HepG2 (cell line): ENCODE measurements around the gene PPP1R1B. TPM values are rescaled to one million over a fixed set of nuclear protein-coding genes. Genes with fewer than 3 reads are reported as not detected.

ENCODE experiments used
- ATAC-seq: fragments of 200-7000 bp; cut with Tn5 transposase; 3 replicates; pipeline ENCODE4 v1.9.1; 2020; ENCODE audit warnings: mild to moderate bottlenecking, moderate library complexity
- BruUV-seq: library from RNA; stranded (reverse); fragments of 400-500 nt; replicated peaks from 2 replicates; lab custom pipeline; 2021; lab: Mats Ljungman, UMichigan
- CTCF ChIA-PET: fragments of 300-600 bp; formaldehyde crosslinking; extraction: SDS; loops from one replicate; lab custom pipeline; 2021; ENCODE audit warnings: low total read pairs, inconsistent platforms, low intra/inter-chr PET ratio; lab: Yijun Ruan, JAX
- POLR2A ChIA-PET: fragments of 350-600 bp; sonication (Branson Sonifier 250); formaldehyde crosslinking; loops from one replicate; lab custom pipeline; 2020; ENCODE audit warnings: antibody characterized with exemption, inconsistent platforms; lab: Yijun Ruan, JAX
- DNase-seq: peaks from one replicate; pipeline ENCODE4 v3.0.0-alpha.2; 2015; ENCODE audit warnings: low spot score
- FAIRE-seq: peaks from 3 replicates; lab custom pipeline; 2011; peaks lifted over from hg19 to GRCh38; lab: Jason Lieb, UNC
- H2AFZ ChIP-seq: one replicate; pipeline ENCODE4 v1.6.1; 2011; ENCODE audit warnings: low read length, inconsistent platforms
- H3K27ac ChIP-seq: fragments of 300-600 bp; 3 replicates; pipeline ENCODE4 v1.8.0; 2011; ENCODE audit warnings: mixed run types, mild to moderate bottlenecking, mixed read lengths, low read length, inconsistent platforms; ENCODE audit not compliant: insufficient read depth; ENCODE audit errors: extremely low read length
- H3K27me3 ChIP-seq, 2 experiments: fragments of 200-600 bp in 1 of 2; 2 replicates in 1 of 2; 3 replicates in 1 of 2; pipeline versions ENCODE4 v1.6.0 to v1.8.0; 2011; ENCODE audit warnings: low read length in 2 of 2, mild to moderate bottlenecking in 2 of 2, moderate library complexity in 2 of 2, inconsistent platforms in 1 of 2; ENCODE audit not compliant: insufficient read depth in 2 of 2, control insufficient read depth in 1 of 2
- H3K36me3 ChIP-seq, 2 experiments: fragments of 200-600 bp in 1 of 2; replicated peaks in 1 of 2; 2 replicates in 1 of 2; 3 replicates in 1 of 2; pipeline versions ENCODE4 v1.5.1 to v1.8.0; 2011; ENCODE audit warnings: low read length in 2 of 2, inconsistent platforms in 1 of 2; ENCODE audit not compliant: insufficient read depth in 2 of 2, control insufficient read depth in 1 of 2
- H3K4me1 ChIP-seq: 2 replicates; pipeline ENCODE4 v1.5.1; 2012; ENCODE audit warnings: low read length, inconsistent platforms; ENCODE audit not compliant: insufficient read depth
- H3K4me2 ChIP-seq: 2 replicates; pipeline ENCODE4 v1.6.0; 2011; ENCODE audit warnings: low read depth, low read length, inconsistent platforms
- H3K4me3 ChIP-seq, 3 experiments: fragments of 200-600 bp in 1 of 3; sonication (generic), shearing (Covaris generic) in 1 of 3; replicated peaks in 1 of 3; 2 replicates each; pipeline ENCODE4 v1.5.1; 2011 to 2016; ENCODE audit warnings: low read length in 3 of 3, inconsistent platforms in 2 of 3, low read depth in 2 of 3, mild to moderate bottlenecking in 2 of 3, control low read depth in 1 of 3, mixed read lengths in 1 of 3; ENCODE audit not compliant: insufficient read depth in 1 of 3
- H3K79me2 ChIP-seq: one replicate; pipeline ENCODE4 v1.6.1; 2011; ENCODE audit warnings: low read length, inconsistent platforms; ENCODE audit not compliant: insufficient read depth
- H3K9ac ChIP-seq: 2 replicates; pipeline ENCODE4 v1.6.0; 2011; ENCODE audit warnings: mild to moderate bottlenecking, low read depth, low read length, inconsistent platforms; ENCODE audit not compliant: insufficient read depth
- H3K9me3 ChIP-seq: 2 replicates; pipeline ENCODE4 v1.5.1; 2012; ENCODE audit warnings: mild to moderate bottlenecking, low read length
- H4K20me1 ChIP-seq: 2 replicates; pipeline ENCODE4 v1.6.0; 2011; ENCODE audit warnings: inconsistent platforms, mild to moderate bottlenecking, low read length, moderate library complexity; ENCODE audit not compliant: insufficient read depth
- CREB1 ChIP-seq, 2 experiments: fragments of 450-650 bp in 1 of 2; IDR thresholded peaks; 2 replicates each; pipeline ENCODE4 v1.6.1; 2016 to 2017; ENCODE audit warnings: control low read depth in 1 of 2, mild to moderate bottlenecking in 1 of 2, missing compliant biosample characterization in 1 of 2, missing genetic modification characterization in 1 of 2
- EZH2 ChIP-seq: conservative IDR thresholded peaks from 2 replicates; pipeline ENCODE4 v1.6.1; 2012; ENCODE audit warnings: mild to moderate bottlenecking, low read depth, low read length, moderate library complexity
- FOXK1 ChIP-seq: sonication (generic); formaldehyde crosslinking; IDR thresholded peaks from 2 replicates; pipeline ENCODE4 v1.4.0; 2020; ENCODE audit warnings: low read depth, missing genetic modification reagents, borderline replicate concordance
- GLMP ChIP-seq: sonication (generic); formaldehyde crosslinking; IDR thresholded peaks from 2 replicates; pipeline ENCODE4 v1.9.0; 2021; ENCODE audit warnings: missing genetic modification reagents, mild to moderate bottlenecking, borderline replicate concordance
- GPN1 ChIP-seq: sonication (generic); formaldehyde crosslinking; IDR thresholded peaks from 2 replicates; pipeline ENCODE4 v1.5.1; 2020; ENCODE audit warnings: missing genetic modification reagents, borderline replicate concordance
- HES4 ChIP-seq: sonication (generic); formaldehyde crosslinking; IDR thresholded peaks from 2 replicates; pipeline ENCODE4 v1.9.0; 2021; ENCODE audit warnings: mild to moderate bottlenecking, missing genetic modification reagents, borderline replicate concordance
- HNRNPK ChIP-seq: fragments of 200-400 bp; formaldehyde crosslinking; IDR thresholded peaks from 2 replicates; pipeline ENCODE4 v1.6.1; 2018; ENCODE audit warnings: low read length, low read depth, moderate library complexity, mild to moderate bottlenecking; ENCODE audit not compliant: poor library complexity, severe bottlenecking
- KDM2A ChIP-seq: sonication (generic); formaldehyde crosslinking; IDR thresholded peaks from 2 replicates; pipeline ENCODE4 v1.4.0; 2020; ENCODE audit warnings: low read depth, missing genetic modification reagents, borderline replicate concordance
- MEIS2 ChIP-seq: sonication (generic); formaldehyde crosslinking; IDR thresholded peaks from 2 replicates; pipeline ENCODE4 v1.9.0; 2021; ENCODE audit warnings: mild to moderate bottlenecking, missing genetic modification reagents
- PATZ1 ChIP-seq: sonication (generic); formaldehyde crosslinking; IDR thresholded peaks from 2 replicates; pipeline ENCODE4 v1.4.0; 2020; ENCODE audit warnings: missing genetic modification reagents
- RBM39 ChIP-seq: fragments of 200-400 bp; formaldehyde crosslinking; IDR thresholded peaks from one replicate; pipeline ENCODE4 v1.6.1; 2018; ENCODE audit warnings: antibody characterized with exemption, mild to moderate bottlenecking, low read depth, low read length; ENCODE audit not compliant: poor library complexity, severe bottlenecking
- ZNF160 ChIP-seq: sonication (generic); formaldehyde crosslinking; IDR thresholded peaks from 2 replicates; pipeline ENCODE4 v1.8.0; 2022; ENCODE audit warnings: mild to moderate bottlenecking, inconsistent platforms, missing genetic modification reagents
- WGBS: methylation state at CpG from one replicate; pipeline ENCODE4 v1.1.6; 2017; ENCODE audit warnings: low lambda C conversion rate; 5-methylcytosine and 5-hydroxymethylcytosine counted together
- in situ Hi-C: cut with HindIII; loops from 2 replicates; pipeline ENCODE4 v1.10.0; 2017; ENCODE audit warnings: low pct_unique_long_range_greater_than_20kb; ENCODE audit not compliant: extremely low pct_ligation_motif_present
- intact Hi-C: fragments of 100-400 bp; cut with micrococcal nuclease; formaldehyde crosslinking; loops from one replicate; pipeline ENCODE4 v1.10.0; 2022; ENCODE audit not compliant: unreplicated experiment
- polyA plus RNA-seq, 8 experiments: library from polyadenylated mRNA; depleted of rRNA in 3 of 8; stranded (reverse) in 7 of 8; unstranded in 1 of 8; fragments of >200 nt; fragmentation: Illumina TruSeq in 4 of 8; extraction: Trizol in 4 of 8; gene quantifications; 2 replicates each; pipeline versions ENCODE4 v1.2.1 to v1.2.3, GENCODE V29; 2011 to 2016; ENCODE audit warnings: low read depth in 4 of 8, missing spikeins in 1 of 8, mixed read lengths in 1 of 8; ENCODE audit not compliant: insufficient read depth in 1 of 8
- total RNA-seq, 5 experiments: library from RNA; depleted of rRNA; stranded (reverse); fragments of >200 nt; fragmentation: Illumina TruSeq; extraction: Trizol; gene quantifications; 2 replicates each; pipeline ENCODE4 v1.2.3, GENCODE V29; 2016; ENCODE audit warnings: low read depth in 1 of 5
- TF ChIP-seq, protein P1 (sequence below): sonication (generic); formaldehyde crosslinking; IDR thresholded peaks from 2 replicates; pipeline ENCODE4 v1.5.0; 2020; ENCODE audit warnings: missing genetic modification reagents
- TF ChIP-seq, protein P2 (sequence below): sonication (generic); formaldehyde crosslinking; IDR thresholded peaks from 2 replicates; pipeline ENCODE4 v1.5.0; 2020; ENCODE audit warnings: mild to moderate bottlenecking, missing genetic modification reagents, moderate library complexity

The PPP1R1B gene
- total and polyA plus RNA-seq, 2 of the 13 experiments (the other 11 are each of a cell fraction or from before 2014, with no cell fraction given): 0.08 TPM; not detected in 1

- no peak overlapping the region for H2AFZ ChIP-seq
- no TSS peak for BruUV-seq
- H4K20me1 ChIP-seq: no peaks in the 10 kb centered on the region
- in situ Hi-C loops: no loop called here
- FAIRE-seq (no peak), DNase-seq (no peak), ATAC-seq (peak; percentile 14)
- peak overlapping the region; percentile 81 for H3K4me2 ChIP-seq
- H3K9ac ChIP-seq: no peak overlapping the region
- H3K79me2 ChIP-seq: no peaks in the 10 kb centered on the region
- no peak overlapping the region for H3K27ac ChIP-seq
- H3K27me3 ChIP-seq: peaks cover 11 to 51% of the 10 kb centered on the region in 2 experiments
- H3K36me3 ChIP-seq: no peaks in the 10 kb centered on the region; a peak in 1 of 5 replicates
- intact Hi-C loops: no loop called here
- H3K4me3 ChIP-seq: peak overlapping the region; percentile 24 to 66 (median 46); a peak in 4 of 6 replicates
- 15% methylated on average over 17 of the region's 49 CpGs for WGBS
- no peaks in the 10 kb centered on the region for H3K9me3 ChIP-seq
- TF ChIP-seq, protein P1, sequence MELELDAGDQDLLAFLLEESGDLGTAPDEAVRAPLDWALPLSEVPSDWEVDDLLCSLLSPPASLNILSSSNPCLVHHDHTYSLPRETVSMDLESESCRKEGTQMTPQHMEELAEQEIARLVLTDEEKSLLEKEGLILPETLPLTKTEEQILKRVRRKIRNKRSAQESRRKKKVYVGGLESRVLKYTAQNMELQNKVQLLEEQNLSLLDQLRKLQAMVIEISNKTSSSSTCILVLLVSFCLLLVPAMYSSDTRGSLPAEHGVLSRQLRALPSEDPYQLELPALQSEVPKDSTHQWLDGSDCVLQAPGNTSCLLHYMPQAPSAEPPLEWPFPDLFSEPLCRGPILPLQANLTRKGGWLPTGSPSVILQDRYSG (CRISPR knock-in tag): no peak
- TF ChIP-seq HNRNPK (peak; percentile 47), GPN1 (0 out of 2 replicates have a peak, but pooled peaks have one; percentile 14), EZH2 (peak; percentile 90), MEIS2 (CRISPR knock-in tag) (0 out of 2 replicates have a peak, but pooled peaks have one; percentile 7), HES4 (CRISPR knock-in tag) (0 out of 2 replicates have a peak, but pooled peaks have one; percentile 26), RBM39 (peak; percentile 18), FOXK1 (CRISPR knock-in tag) (no peak), CREB1 (IDR thresholded peaks at IDR 0.05) (no peak), CREB1 (CRISPR knock-in tag; IDR thresholded peaks at IDR 0.05) (no peak), ZNF160 (0 out of 2 replicates have a peak, but pooled peaks have one; percentile 12), KDM2A (0 out of 2 replicates have a peak, but pooled peaks have one; percentile 11), PATZ1 (CRISPR knock-in tag) (0 out of 2 replicates have a peak, but pooled peaks have one; percentile 28), GLMP (no peak)
- TF ChIP-seq, protein P2, sequence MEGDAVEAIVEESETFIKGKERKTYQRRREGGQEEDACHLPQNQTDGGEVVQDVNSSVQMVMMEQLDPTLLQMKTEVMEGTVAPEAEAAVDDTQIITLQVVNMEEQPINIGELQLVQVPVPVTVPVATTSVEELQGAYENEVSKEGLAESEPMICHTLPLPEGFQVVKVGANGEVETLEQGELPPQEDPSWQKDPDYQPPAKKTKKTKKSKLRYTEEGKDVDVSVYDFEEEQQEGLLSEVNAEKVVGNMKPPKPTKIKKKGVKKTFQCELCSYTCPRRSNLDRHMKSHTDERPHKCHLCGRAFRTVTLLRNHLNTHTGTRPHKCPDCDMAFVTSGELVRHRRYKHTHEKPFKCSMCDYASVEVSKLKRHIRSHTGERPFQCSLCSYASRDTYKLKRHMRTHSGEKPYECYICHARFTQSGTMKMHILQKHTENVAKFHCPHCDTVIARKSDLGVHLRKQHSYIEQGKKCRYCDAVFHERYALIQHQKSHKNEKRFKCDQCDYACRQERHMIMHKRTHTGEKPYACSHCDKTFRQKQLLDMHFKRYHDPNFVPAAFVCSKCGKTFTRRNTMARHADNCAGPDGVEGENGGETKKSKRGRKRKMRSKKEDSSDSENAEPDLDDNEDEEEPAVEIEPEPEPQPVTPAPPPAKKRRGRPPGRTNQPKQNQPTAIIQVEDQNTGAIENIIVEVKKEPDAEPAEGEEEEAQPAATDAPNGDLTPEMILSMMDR (CRISPR knock-in tag): 0 out of 2 replicates have a peak, but pooled peaks have one; percentile 7
- CTCF ChIA-PET: interaction anchor here (1.0 to 8.5 kb wide), 5 partner anchors 14 to 87 kb away, joined by 3 to 136 read pairs (median 5); partner anchors contain the start of gene MIEN1
- POLR2A ChIA-PET: interaction anchor here (1.4 to 4.1 kb wide), 6 partner anchors 8 to 63 kb away, joined by 4 to 25 read pairs (median 7); partner anchors contain the start of gene MIEN1
- H3K4me1 ChIP-seq: peaks cover 75% of the 10 kb centered on the region
Measured at GRCh38 chr17:39667262-39667944, 40.7 kb downstream of the PPP1R1B start.
